Measurements from ENCODE around the gene COL5A1. TPM values are rescaled to one million over a fixed set of nuclear protein-coding genes. Genes with fewer than 3 reads are reported as not detected.

Gene COL5A1
- total RNA-seq, 1 experiment from 2014 or later = 9.5 TPM

DNA sequence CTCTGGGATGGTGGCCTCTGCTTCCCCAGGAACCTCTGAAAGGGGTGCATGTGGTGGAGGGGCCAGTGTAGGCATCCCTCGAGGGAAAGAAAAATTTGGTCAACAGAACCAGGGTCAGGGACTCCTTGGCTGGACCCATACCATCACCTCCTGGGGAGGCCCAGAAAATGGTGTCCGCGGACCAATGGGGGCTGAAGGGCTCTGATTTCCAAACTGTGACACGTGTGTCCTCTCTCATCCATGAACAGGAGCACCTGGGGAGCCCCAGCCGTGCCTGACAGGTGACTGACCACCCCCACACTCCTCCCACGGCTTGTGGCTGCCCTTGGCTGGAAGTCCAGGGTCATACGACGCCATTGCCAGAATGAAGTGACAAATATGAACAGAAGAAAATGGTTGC is 242.9 kb downstream of the COL5A1 start:
- Histone ChIP-seq H3K27me3 (ENCODE audit: insufficient read depth, low read length) (no peaks in the 10 kb centered on the region), H2AK5ac (ENCODE audit: insufficient read length, low read length) (no peak overlapping the region), H3K79me2 (ENCODE audit: insufficient read depth, low read length) (no peaks in the 10 kb centered on the region), H3K27ac (ENCODE audit: insufficient read length, low read depth, low read length) (no peak overlapping the region), H2BK120ac (ENCODE audit: low read depth, low read length, poor library complexity, severe bottlenecking) (no peak overlapping the region), H4K20me1 (ENCODE audit: control insufficient read depth, insufficient read depth, insufficient read length) (no peaks in the 10 kb centered on the region), H3K4ac (ENCODE audit: low read depth, low read length) (no peak overlapping the region), H3K18ac (ENCODE audit: insufficient read length, low read depth, low read length) (no peak overlapping the region), H4K5ac (ENCODE audit: insufficient read length, low read depth, low read length) (no peak overlapping the region), H2BK12ac (ENCODE audit: insufficient read length, low read depth, low read length) (no peak overlapping the region), H2AFZ (ENCODE audit: low read length) (no peak overlapping the region), H4K8ac (replicated peaks; ENCODE audit: insufficient read length, low read depth, low read length) (no peak overlapping the region), H3K23me2 (ENCODE audit: insufficient read length, low read depth, low read length, poor library complexity, severe bottlenecking) (no peaks in the 10 kb centered on the region), H3K14ac (ENCODE audit: insufficient read depth, low read length) (no peak overlapping the region), H2BK5ac (ENCODE audit: insufficient read length, low read length) (no peak overlapping the region), H2BK20ac (ENCODE audit: low read depth, low read length, poor library complexity, severe bottlenecking) (no peak overlapping the region), H3T11ph (ENCODE audit: low read length) (no peak overlapping the region), H3K23ac (ENCODE audit: insufficient read length, low read depth, low read length) (no peak overlapping the region), H3K4me1 (ENCODE audit: insufficient read depth, low read length) (no peaks in the 10 kb centered on the region), H3K56ac (ENCODE audit: insufficient read length, low read depth, low read length) (no peak overlapping the region), H3K79me1 (ENCODE audit: insufficient read depth, low read depth, low read length, poor library complexity, severe bottlenecking) (no peaks in the 10 kb centered on the region), H4K91ac (ENCODE audit: insufficient read length, low read depth, low read length) (no peak overlapping the region), H3K9me3 (ENCODE audit: control insufficient read depth, low read depth, low read length) (no peaks in the 10 kb centered on the region), H3K9ac (ENCODE audit: extremely low read depth, insufficient read length, low read length) (no peak overlapping the region), H2BK15ac (ENCODE audit: low read depth, low read length) (no peak overlapping the region), H3K4me2 (ENCODE audit: insufficient read depth, insufficient read length, low read length) (no peak overlapping the region)
- no peak overlapping the region for H3K27ac Mint-ChIP-seq
- WGBS (ENCODE audit: extremely low coverage, insufficient read length, low lambda C conversion rate) = no CpG with 5 or more reads among the region's 8 CpGs
- no peaks in the 10 kb centered on the region for H3K36me3 Mint-ChIP-seq (ENCODE audit: insufficient read depth in 1 of 3, low read depth in 3 of 3)
- TF ChIP-seq, protein P1, sequence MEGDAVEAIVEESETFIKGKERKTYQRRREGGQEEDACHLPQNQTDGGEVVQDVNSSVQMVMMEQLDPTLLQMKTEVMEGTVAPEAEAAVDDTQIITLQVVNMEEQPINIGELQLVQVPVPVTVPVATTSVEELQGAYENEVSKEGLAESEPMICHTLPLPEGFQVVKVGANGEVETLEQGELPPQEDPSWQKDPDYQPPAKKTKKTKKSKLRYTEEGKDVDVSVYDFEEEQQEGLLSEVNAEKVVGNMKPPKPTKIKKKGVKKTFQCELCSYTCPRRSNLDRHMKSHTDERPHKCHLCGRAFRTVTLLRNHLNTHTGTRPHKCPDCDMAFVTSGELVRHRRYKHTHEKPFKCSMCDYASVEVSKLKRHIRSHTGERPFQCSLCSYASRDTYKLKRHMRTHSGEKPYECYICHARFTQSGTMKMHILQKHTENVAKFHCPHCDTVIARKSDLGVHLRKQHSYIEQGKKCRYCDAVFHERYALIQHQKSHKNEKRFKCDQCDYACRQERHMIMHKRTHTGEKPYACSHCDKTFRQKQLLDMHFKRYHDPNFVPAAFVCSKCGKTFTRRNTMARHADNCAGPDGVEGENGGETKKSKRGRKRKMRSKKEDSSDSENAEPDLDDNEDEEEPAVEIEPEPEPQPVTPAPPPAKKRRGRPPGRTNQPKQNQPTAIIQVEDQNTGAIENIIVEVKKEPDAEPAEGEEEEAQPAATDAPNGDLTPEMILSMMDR (conservative IDR thresholded peaks at IDR 0.05) = no peak
- DNase-seq = no peak
- H3K4me1 Mint-ChIP-seq = peaks cover 0 to 4% of the 10 kb centered on the region in 2 experiments; a peak in 2 of 4 replicates
- no peak overlapping the region for H3K4me3 Mint-ChIP-seq
- no peaks in the 10 kb centered on the region; the same call in none of the 2 replicates for H3K27me3 Mint-ChIP-seq (ENCODE audit: low read depth)
- no peaks in the 10 kb centered on the region for H3K9me3 Mint-ChIP-seq
